IPS DF 6.9 (cell line): ENCODE data around the gene NKTR.

ENCODE experiments used
- DNase-seq: peaks from one replicate; pipeline ENCODE4 v3.0.0-alpha.2; 2013; ENCODE audit warnings: low read depth, low spot score
- H3K27ac ChIP-seq: one replicate; pipeline ENCODE4 v1.5.1; 2013; ENCODE audit warnings: low read length, control low read depth
- H3K27me3 ChIP-seq: 2 replicates; pipeline ENCODE4 v1.6.1; 2013; ENCODE audit warnings: mild to moderate bottlenecking, low read length; ENCODE audit not compliant: control insufficient read depth, insufficient read depth
- H3K36me3 ChIP-seq: 2 replicates; pipeline ENCODE4 v1.6.1; 2013; ENCODE audit warnings: low read length; ENCODE audit not compliant: control insufficient read depth, insufficient read depth
- H3K4me1 ChIP-seq: 2 replicates; pipeline ENCODE4 v1.6.1; 2013; ENCODE audit warnings: low read length; ENCODE audit not compliant: control insufficient read depth, insufficient read depth
- H3K4me3 ChIP-seq: 2 replicates; pipeline ENCODE4 v1.5.1; 2013; ENCODE audit warnings: mild to moderate bottlenecking, low read length
- H3K9me3 ChIP-seq: 2 replicates; pipeline ENCODE4 v1.6.1; 2013; ENCODE audit warnings: low read length, inconsistent platforms; ENCODE audit not compliant: control insufficient read depth, insufficient read depth
- WGBS: extraction: QIAGEN DNeasy Blood & Tissue Kit; methylation state at CpG from one replicate; pipeline ENCODE4 v1.1.7; 2013; ENCODE audit warnings: mixed read lengths, missing lambda C conversion rate; ENCODE audit not compliant: insufficient read length, insufficient coverage; 5-methylcytosine and 5-hydroxymethylcytosine counted together

NKTR gene

DNA sequence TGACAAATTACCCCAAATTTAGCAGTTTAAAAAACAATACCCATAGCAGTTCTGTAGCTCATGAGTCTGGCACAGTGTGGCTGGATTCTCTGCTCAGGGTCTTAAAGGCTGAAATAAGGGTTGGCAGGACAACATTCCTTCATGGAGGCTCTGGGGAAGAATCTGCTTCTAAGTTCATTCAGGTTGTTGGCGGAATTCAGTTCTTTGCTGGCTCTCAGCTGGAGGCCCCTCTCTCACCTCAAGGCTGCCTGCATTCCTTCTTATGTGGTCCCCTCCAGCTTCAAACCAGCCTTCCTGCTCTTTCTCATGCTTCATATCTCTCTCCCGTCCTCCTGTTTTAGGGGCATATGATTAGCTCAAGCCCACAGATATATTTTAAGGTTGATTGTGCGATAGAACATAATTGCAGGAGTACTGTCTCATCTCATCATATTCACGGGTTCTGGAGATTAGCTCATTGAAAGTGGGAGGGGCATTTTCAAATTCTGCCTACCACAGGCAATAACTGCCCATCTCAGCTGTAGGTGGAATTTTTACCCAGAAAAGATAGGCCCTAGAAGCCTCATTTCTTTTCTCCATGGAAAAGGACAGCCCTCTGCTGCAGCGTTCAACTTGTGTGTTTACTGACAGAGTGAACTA lies 47.5 kb downstream of the NKTR start:
- DNase-seq = peak; percentile 33
- H3K27me3 ChIP-seq = no peaks in the 10 kb centered on the region
- H3K4me3 ChIP-seq = no peak overlapping the region
- WGBS = no CpG with 5 or more reads among the region's 5 CpGs
- H3K4me1 ChIP-seq = peaks cover 7% of the 10 kb centered on the region
- no peak overlapping the region for H3K27ac ChIP-seq
- H3K9me3 ChIP-seq = no peaks in the 10 kb centered on the region
- H3K36me3 ChIP-seq = peaks cover 6% of the 10 kb centered on the region; the same call in 1 of the 2 replicates

GRCh38 chr3:42649006-42649405 lies 48.5 kb downstream of the NKTR start:
- Histone ChIP-seq H3K9me3 (no peaks in the 10 kb centered on the region), H3K27me3 (no peaks in the 10 kb centered on the region), H3K36me3 (no peaks in the 10 kb centered on the region; the same call in 1 of the 2 replicates), H3K27ac (no peak overlapping the region), H3K4me1 (peaks cover 11% of the 10 kb centered on the region), H3K4me3 (no peak overlapping the region)
- no CpG with 5 or more reads among the region's 2 CpGs for WGBS
- DNase-seq = no peak

DNA sequence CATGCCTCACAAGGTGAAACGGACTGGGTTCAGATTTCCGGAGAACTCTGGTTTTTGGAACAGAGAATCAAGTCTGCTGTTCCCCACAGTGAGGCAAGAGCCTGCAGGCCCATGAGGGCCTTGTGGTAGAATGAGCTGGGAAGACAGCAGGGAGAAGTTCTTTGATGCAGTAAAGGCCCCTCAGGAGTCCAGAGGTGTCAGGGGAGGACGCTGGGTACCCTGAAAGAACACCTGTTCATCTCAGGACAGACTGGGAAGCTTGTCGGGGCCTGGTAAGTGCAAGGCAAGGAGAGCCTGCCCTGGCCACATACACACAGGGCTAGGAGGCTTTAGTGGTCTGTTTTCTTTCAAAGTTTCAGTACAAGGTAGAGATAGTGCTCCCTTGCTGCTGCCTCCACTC lies 49.3 kb downstream of the NKTR start:
- H3K36me3 ChIP-seq = no peaks in the 10 kb centered on the region; the same call in 1 of the 2 replicates
- no peaks in the 10 kb centered on the region for H3K27me3 ChIP-seq
- no CpG with 5 or more reads among the region's 4 CpGs for WGBS
- H3K4me1 ChIP-seq = peaks cover 11% of the 10 kb centered on the region
- DNase-seq = no peak
- H3K27ac ChIP-seq = no peak overlapping the region
- no peak overlapping the region for H3K4me3 ChIP-seq
- H3K9me3 ChIP-seq = no peaks in the 10 kb centered on the region

DNA sequence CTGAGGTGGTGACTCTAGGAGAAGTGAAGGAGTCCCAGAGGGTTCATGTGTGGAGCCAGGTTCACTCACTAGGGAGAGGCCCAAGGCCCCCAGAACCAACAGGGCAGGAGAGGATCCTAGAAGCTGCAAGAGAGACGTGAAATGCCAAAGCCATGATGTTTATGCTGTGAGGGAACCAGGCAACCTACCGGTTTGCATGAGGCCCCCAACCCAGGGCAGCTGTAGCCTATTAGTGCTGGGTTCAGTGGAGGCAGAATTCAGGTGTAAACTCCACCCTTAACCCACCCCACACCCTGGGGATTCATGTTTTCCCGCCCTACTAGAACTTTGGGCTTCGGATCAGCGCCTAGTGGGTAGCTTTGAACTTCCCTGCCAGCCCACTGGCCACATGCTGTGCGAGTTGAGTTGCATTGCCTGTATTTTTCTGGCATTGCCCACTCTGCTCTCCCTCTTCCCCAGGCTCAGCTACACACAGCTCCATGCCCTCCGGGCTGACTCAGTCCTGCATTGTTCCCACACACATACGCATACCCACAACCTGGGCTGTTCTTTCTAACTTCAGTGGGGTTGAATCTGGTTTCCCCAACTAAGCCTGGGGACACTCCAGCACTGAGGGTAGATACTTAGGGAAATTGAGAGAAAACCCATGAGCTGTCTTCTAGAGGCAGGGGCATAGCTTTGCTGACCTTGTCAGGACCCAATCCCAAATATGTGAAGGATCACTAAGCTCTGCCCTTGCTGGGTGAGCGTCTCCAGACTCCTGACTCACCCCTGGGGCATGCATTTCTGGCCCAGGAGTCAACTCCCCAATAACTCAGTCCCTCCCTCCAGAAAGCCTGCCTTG lies 51.0 kb downstream of the NKTR start:
- no peak for DNase-seq
- H3K4me1 ChIP-seq = peaks cover 16% of the 10 kb centered on the region
- no peaks in the 10 kb centered on the region for H3K9me3 ChIP-seq
- H3K4me3 ChIP-seq = no peak overlapping the region
- H3K27me3 ChIP-seq = no peaks in the 10 kb centered on the region
- WGBS = no CpG with 5 or more reads among the region's 9 CpGs
- H3K27ac ChIP-seq = no peak overlapping the region
- H3K36me3 ChIP-seq = no peaks in the 10 kb centered on the region; the same call in 1 of the 2 replicates

- no peak overlapping the region for H3K27ac ChIP-seq
- H3K9me3 ChIP-seq = no peaks in the 10 kb centered on the region
- H3K36me3 ChIP-seq = no peaks in the 10 kb centered on the region; the same call in 1 of the 2 replicates
- DNase-seq = no peak
- WGBS = no CpG with 5 or more reads among the region's 1 CpG
- H3K27me3 ChIP-seq = no peaks in the 10 kb centered on the region
- peaks cover 16% of the 10 kb centered on the region for H3K4me1 ChIP-seq
- no peak overlapping the region for H3K4me3 ChIP-seq
These were observed 51.7 kb downstream of the NKTR start for GRCh38 chr3:42652251-42652610.

GRCh38 chr3:42652611-42653302 lies 52.3 kb downstream of the NKTR start:
- Histone ChIP-seq H3K27ac (no peak overlapping the region), H3K4me3 (no peak overlapping the region), H3K36me3 (no peaks in the 10 kb centered on the region), H3K9me3 (no peaks in the 10 kb centered on the region), H3K27me3 (no peaks in the 10 kb centered on the region), H3K4me1 (peaks cover 14% of the 10 kb centered on the region)
- DNase-seq = no peak
- no CpG with 5 or more reads among the region's 7 CpGs for WGBS

DNA sequence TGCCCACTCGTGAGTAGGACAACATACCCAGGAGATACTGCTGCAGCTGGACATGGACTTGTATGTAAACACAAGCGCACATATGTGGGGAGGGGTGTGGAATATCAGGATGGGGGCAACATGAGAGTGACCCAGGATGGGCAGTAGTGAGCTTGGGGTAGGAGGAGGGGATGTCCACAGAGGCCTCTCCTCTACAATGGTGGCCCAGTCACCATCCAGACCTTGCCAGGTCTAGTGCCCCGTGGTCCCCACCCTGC lies 52.7 kb downstream of the NKTR start:
- H3K27ac ChIP-seq = no peak overlapping the region
- peak overlapping the region; percentile 74; the same call in 1 of the 2 replicates for H3K4me3 ChIP-seq
- H3K27me3 ChIP-seq = no peaks in the 10 kb centered on the region

GRCh38 chr3:42653560-42654330 lies 53.3 kb downstream of the NKTR start, which contains the start of gene ZBTB47:
TSS of gene ZBTB47 (plus strand) at chr3:42653697. CDS start at chr3:42658356, 4,659 bp downstream.
- Histone ChIP-seq H3K9me3 (no peaks in the 10 kb centered on the region), H3K27ac (no peak within 1 kb of the TSS), H3K4me3 (peak within 1 kb of the TSS; percentile 74; the same call in 1 of the 2 replicates), H3K27me3 (no peaks in the 10 kb centered on the region), H3K4me1 (peaks cover 14% of the 10 kb centered on the region), H3K36me3 (0 out of 2 replicates have a peak, but pooled peaks cover 4% of the 10 kb centered on the region)
- DNase-seq = no peak
- no CpG with 5 or more reads among the region's 31 CpGs for WGBS

More for the DNA sequence above, 52.7 kb downstream of the NKTR start:
- Histone ChIP-seq H3K9me3 (no peaks in the 10 kb centered on the region), H3K4me1 (peaks cover 14% of the 10 kb centered on the region), H3K36me3 (no peaks in the 10 kb centered on the region)
- DNase-seq = no peak
- WGBS = no CpG with 5 or more reads among the region's 3 CpGs

DNA sequence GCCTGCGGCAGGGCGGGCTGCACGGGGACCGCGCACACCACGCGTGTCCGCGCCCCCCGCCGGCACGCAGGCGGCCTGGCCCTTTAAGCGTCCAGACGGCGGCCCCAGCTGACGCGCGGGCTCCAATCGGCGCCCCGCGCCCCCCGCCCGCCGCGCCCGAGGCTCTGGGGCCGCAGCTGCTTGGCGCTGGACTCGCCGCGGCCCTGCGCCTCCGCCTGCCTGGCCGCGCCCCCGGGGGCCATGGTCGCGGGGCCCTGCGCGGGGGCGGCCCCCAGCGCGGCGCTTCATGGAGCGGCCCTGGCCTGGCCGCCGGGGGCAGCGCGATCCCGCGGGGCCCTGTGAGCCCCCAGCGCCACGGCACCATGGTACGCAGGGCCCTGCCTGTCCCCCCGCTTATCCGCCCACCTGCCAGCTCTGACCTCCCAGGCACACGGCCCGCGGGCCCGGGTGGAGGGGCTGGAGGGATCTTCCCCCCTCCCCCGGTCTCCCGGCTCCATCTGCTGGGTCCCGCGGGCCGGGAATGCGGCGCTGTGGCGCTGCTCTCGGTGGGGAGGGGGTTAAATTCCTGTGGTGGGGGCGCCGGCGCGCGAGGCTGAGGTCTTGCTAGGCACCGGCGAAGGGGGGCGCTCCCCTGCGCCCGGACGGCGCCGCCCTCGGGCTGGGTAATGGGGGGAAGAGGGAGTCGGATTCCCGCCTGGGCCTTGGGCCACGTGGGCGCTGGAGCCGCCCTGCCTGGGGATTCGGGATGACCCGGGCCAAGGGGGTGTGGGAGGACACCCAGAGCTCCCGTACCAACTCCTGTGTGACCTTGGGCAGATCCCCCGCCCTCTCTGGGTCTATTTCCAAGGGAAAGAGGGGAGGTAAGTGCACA lies 54.1 kb downstream of the NKTR start:
- WGBS = no CpG with 5 or more reads among the region's 94 CpGs
- H3K4me1 ChIP-seq = peaks cover 14% of the 10 kb centered on the region
- DNase-seq = peak; percentile 41

More for the DNA sequence above, 54.1 kb downstream of the NKTR start:
- Histone ChIP-seq H3K36me3 (0 out of 2 replicates have a peak, but pooled peaks cover 4% of the 10 kb centered on the region), H3K9me3 (no peaks in the 10 kb centered on the region), H3K27ac (no peak overlapping the region), H3K4me3 (peak overlapping the region; percentile 74; the same call in 1 of the 2 replicates), H3K27me3 (no peaks in the 10 kb centered on the region)
